Common myeloid progenitor, CD34-positive (primary cell): ENCODE results near the gene TMEM129.

ENCODE experiments used
- CTCF ChIA-PET: fragments of 350-600 bp; sonication (Branson Sonifier 250); formaldehyde crosslinking; loops from one replicate; lab custom pipeline; 2021; ENCODE audit warnings: antibody characterized with exemption; lab: Charles Lee
- POLR2A ChIA-PET: fragments of 350-600 bp; sonication (Branson Sonifier 250); formaldehyde crosslinking; loops from one replicate; lab custom pipeline; 2021; ENCODE audit warnings: antibody characterized with exemption; lab: Charles Lee
- DNase-seq, 3 donors: peaks; one replicate each; pipeline versions ENCODE4 v3.0.0 to v3.0.0-alpha.2; 2013
- H3K27ac ChIP-seq, 2 experiments: 1 replicate in 1 of 2; 2 replicates in 1 of 2; pipeline ENCODE4 v1.7.0; 2013; ENCODE audit warnings: inconsistent platforms in 2 of 2, low read length in 2 of 2, mild to moderate bottlenecking in 2 of 2, low read depth in 1 of 2, moderate library complexity in 1 of 2; ENCODE audit not compliant: severe bottlenecking in 2 of 2, insufficient read depth in 1 of 2, poor library complexity in 1 of 2
- H3K27me3 ChIP-seq, 5 experiments: replicated peaks in 2 of 5; 1 replicate in 3 of 5; 2 replicates in 2 of 5; pipeline versions ENCODE4 v1.6.1 to v1.7.0; 2013; ENCODE audit warnings: low read length in 4 of 5, mild to moderate bottlenecking in 2 of 5, moderate library complexity in 2 of 5, inconsistent platforms in 1 of 5; ENCODE audit not compliant: insufficient read depth in 5 of 5, control insufficient read depth in 4 of 5
- H3K36me3 ChIP-seq, 4 experiments: 1 replicate in 2 of 4; 2 replicates in 2 of 4; pipeline versions ENCODE4 v1.6.1 to v1.7.0; 2013; ENCODE audit warnings: low read length in 3 of 4, control low read depth in 1 of 4, mild to moderate bottlenecking in 1 of 4; ENCODE audit not compliant: control insufficient read depth in 4 of 4, insufficient read depth in 4 of 4
- H3K4me1 ChIP-seq, 4 experiments: 1 replicate in 3 of 4; 2 replicates in 1 of 4; pipeline versions ENCODE4 v1.6.1 to v1.7.1; 2013; ENCODE audit warnings: low read length in 3 of 4, mild to moderate bottlenecking in 3 of 4, control low read depth in 1 of 4, inconsistent platforms in 1 of 4, moderate library complexity in 1 of 4; ENCODE audit not compliant: control insufficient read depth in 4 of 4, insufficient read depth in 4 of 4; ENCODE audit errors: control extremely low read depth in 1 of 4
- H3K4me3 ChIP-seq, 7 experiments: 1 replicate in 4 of 7; 2 replicates in 3 of 7; pipeline versions ENCODE4 v1.5.1 to v1.7.0; 2013; ENCODE audit warnings: mild to moderate bottlenecking in 7 of 7, low read length in 6 of 7, moderate library complexity in 6 of 7, inconsistent platforms in 2 of 7, low read depth in 2 of 7, control low read depth in 1 of 7; ENCODE audit not compliant: insufficient read depth in 4 of 7, control insufficient read depth in 1 of 7; ENCODE audit errors: extremely low read depth in 1 of 7
- H3K9me3 ChIP-seq, 5 experiments: 1 replicate in 4 of 5; 2 replicates in 1 of 5; pipeline versions ENCODE4 v1.6.1 to v1.7.1; 2013; ENCODE audit warnings: low read length in 4 of 5, mild to moderate bottlenecking in 2 of 5, inconsistent platforms in 1 of 5, low read depth in 1 of 5, moderate library complexity in 1 of 5; ENCODE audit not compliant: control insufficient read depth in 4 of 5, insufficient read depth in 2 of 5; ENCODE audit errors: control extremely low read depth in 1 of 5
- WGBS: methylation state at CpG from one replicate; pipeline ENCODE4 v1.1.5; 2013; ENCODE audit not compliant: insufficient coverage; 5-methylcytosine and 5-hydroxymethylcytosine counted together

TMEM129 gene

DNA sequence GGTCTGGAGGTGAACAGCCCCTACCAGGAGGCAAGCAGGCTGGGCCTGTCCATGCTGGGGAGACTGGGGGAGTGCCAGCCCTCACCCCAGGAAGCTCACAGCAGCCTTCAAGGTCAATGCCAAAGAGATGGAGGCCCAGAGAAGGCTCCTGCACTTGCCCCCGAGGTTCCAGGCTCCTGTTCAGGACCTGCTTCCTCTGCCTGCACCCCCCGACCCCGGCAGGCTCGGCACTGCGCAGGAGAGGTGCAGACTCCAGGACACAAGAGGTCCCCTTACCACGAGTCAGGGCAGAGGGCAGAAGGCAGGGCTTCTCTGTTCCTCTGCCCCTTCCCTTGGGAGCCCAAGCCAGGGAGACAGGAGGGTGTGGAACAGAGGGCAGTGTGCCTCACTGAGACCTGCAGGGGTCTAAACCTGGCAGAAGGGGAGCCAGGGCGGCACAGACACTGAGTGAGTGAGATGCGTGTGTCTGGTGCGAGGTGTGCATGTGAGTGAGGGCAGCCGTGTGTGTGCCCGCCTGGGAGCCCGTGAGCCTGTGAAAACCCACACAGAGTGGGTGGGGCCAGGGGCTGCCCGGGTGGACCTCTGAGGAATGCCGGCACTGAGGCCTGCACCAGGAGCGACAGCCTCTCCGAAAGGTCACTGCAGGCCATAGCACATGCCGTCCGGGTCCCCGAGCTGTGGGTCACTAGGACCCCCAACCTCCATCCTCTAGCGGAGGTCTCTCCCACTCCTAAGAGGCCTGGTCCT lies 41.3 kb upstream of the TMEM129 start:
- no peak for DNase-seq
- no peaks in the 10 kb centered on the region for H3K36me3 ChIP-seq
- H3K27me3 ChIP-seq: peaks cover 0 to 4% (median 0%) of the 10 kb centered on the region in 5 experiments
- peaks cover 0 to 39% (median 26%) of the 10 kb centered on the region in 4 experiments for H3K4me1 ChIP-seq
- CTCF ChIA-PET: interaction anchor here (1.1 to 3.5 kb wide), 4 partner anchors 16 to 138 kb away, joined by 3 to 23 read pairs (median 7); no protein-coding TSS in a partner anchor
- H3K27ac ChIP-seq: no peak overlapping the region
- WGBS: 85% methylated on average over 13 of the region's 20 CpGs
- POLR2A ChIA-PET: interaction anchor here (0.6 kb wide), 1 partner anchor 22 kb away, joined by 4 read pairs; no protein-coding TSS in a partner anchor
- H3K9me3 ChIP-seq: no peaks in the 10 kb centered on the region
- H3K4me3 ChIP-seq: no peak overlapping the region

DNA sequence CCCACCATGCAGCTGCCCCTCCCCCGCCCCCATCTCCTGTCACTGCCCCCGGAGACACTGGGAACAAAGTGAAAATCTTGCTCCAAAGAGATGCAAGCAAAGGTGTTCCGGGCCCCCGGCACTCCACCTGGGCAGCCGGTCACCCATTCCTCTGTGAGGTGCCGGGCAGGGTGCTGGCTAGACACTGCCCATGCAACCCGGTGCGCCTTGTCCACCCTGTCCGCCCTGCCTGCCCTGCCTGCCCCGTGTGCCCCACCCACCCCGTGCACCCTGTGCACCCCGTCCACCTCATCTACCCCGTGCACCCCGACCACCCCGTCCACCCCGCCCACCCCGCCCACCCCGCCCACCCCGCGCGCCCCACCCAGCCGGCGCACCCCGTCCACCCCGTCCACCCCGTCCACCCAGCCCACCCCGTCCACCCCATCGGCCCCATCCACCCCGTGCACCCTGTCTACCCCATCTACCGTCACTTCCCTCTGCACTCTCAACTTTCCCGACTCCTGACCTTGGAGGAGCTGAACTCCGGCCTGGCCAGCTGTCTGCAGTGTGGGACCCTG lies 40.1 kb upstream of the TMEM129 start:
- no peak overlapping the region for H3K27ac ChIP-seq
- ChIA-PET POLR2A (no interaction called here), CTCF (interaction anchor here (1.1 to 3.7 kb wide), 2 partner anchors 48 to 139 kb away, joined by 3 to 18 read pairs; no protein-coding TSS in a partner anchor)
- H3K4me3 ChIP-seq: no peak overlapping the region
- H3K9me3 ChIP-seq: no peaks in the 10 kb centered on the region
- H3K36me3 ChIP-seq: no peaks in the 10 kb centered on the region
- no peaks in the 10 kb centered on the region for H3K27me3 ChIP-seq
- peaks cover 0 to 40% (median 29%) of the 10 kb centered on the region in 4 experiments for H3K4me1 ChIP-seq
- DNase-seq: no peak
- WGBS: 90% methylated on average over 13 of the region's 32 CpGs

DNA sequence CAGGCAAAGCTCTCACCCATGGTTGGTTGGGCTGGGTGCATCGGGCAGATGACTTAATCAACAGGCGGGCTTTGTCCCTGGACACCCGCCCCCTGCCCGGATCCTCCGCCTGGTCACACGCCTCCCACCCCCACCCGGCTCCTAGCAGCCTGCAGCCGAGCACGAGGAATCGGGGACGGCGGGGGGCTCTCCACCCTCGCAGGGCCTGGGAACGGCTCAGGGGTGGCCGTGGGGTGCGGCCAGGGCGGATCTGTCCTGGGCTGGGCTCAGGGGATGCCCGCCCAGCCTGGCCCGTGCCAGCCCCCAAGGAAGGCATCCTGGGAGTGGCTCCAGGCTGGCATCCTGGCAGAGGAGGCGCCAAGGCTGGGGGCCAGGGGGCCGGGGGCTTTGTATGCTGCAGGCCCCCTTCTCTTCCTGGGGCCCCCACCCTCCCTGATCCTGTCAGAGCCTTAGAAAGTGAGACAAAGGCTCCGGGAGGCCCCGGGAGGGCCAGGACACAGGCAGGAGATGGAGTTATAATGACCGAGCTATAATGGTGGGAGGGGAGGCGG lies 39.5 kb upstream of the TMEM129 start:
- Histone ChIP-seq H3K4me3 (no peak overlapping the region), H3K27ac (no peak overlapping the region), H3K9me3 (no peaks in the 10 kb centered on the region), H3K27me3 (no peaks in the 10 kb centered on the region), H3K4me1 (peaks cover 0 to 42% (median 34%) of the 10 kb centered on the region in 4 experiments), H3K36me3 (no peaks in the 10 kb centered on the region)
- 70% methylated on average over 6 of the region's 25 CpGs for WGBS
- ChIA-PET POLR2A (no interaction called here), CTCF (interaction anchor here (1.0 to 3.7 kb wide), 7 partner anchors 9 to 139 kb away, joined by 3 to 18 read pairs (median 5); no protein-coding TSS in a partner anchor)
- DNase-seq: no peak

DNA sequence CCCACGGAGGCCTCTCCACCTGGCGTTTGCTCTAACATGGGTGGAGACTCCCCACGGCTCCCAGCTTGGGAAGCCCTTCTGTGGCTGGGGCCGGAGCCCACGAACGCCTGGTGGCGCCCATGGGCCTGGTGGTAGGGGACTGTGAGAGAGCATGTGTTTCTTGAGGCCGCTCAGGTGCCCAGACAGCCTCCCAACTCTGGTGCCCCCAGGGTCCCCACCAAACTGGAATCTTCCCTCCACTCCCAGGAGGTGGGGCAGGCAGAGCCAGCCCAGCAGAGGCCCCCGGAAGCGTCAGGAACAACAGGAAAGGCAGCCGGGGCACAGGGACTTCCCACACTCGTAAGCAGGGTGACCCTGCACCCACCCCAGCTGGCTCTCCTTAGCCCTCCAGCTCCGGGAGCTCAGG lies 38.7 kb upstream of the TMEM129 start:
- ChIA-PET POLR2A (interaction anchor here (0.5 kb wide), 1 partner anchor 124 kb away, joined by 4 read pairs; no protein-coding TSS in a partner anchor), CTCF (interaction anchor here (1.0 to 3.7 kb wide), 10 partner anchors 8 to 147 kb away, joined by 3 to 18 read pairs (median 5); no protein-coding TSS in a partner anchor)
- no peak overlapping the region for H3K4me3 ChIP-seq
- no peaks in the 10 kb centered on the region for H3K27me3 ChIP-seq
- H3K27ac ChIP-seq: no peak overlapping the region
- H3K9me3 ChIP-seq: no peaks in the 10 kb centered on the region
- H3K36me3 ChIP-seq: no peaks in the 10 kb centered on the region
- DNase-seq: peak in 1 of 3 donors; percentile 37
- H3K4me1 ChIP-seq: peaks cover 0 to 49% (median 41%) of the 10 kb centered on the region in 4 experiments
- WGBS: 54% methylated on average over 11 of the region's 13 CpGs

DNA sequence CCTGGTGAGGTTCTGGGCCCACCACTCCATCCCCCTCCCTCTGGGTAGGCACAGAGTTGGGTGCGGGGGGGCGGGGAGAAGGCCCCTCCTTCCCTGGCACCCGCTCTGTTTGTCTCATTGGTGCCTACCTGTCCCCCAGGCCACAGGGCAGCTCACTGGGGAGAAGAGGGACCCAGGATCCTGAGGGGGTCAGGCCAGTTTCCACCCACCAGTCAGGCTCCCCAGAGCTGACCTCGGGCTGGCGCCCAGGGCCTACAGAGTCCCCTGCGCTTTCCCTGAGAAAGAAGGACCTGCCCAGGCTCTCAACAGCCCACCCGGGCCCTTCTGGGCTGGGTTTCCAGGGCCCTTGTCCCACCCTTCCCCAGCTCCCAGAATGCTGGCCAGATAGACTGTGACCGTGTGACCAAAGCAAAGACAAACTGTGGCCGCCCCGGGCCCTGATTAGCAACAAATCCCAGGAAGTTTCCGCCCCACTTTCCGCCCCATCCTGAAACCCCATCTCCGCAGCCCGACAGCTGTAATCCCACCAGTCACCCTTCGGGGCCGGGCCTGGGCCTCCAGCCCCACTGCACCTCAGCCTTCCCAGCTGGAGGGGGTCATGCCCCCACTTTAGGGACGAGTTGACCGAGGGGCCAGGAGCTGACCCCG lies 38.2 kb upstream of the TMEM129 start:
- Histone ChIP-seq H3K4me1 (peaks cover 0 to 51% (median 44%) of the 10 kb centered on the region in 4 experiments), H3K36me3 (no peaks in the 10 kb centered on the region), H3K27ac (no peak overlapping the region), H3K9me3 (no peaks in the 10 kb centered on the region), H3K4me3 (no peak overlapping the region), H3K27me3 (no peaks in the 10 kb centered on the region)
- ChIA-PET POLR2A (no interaction called here), CTCF (interaction anchor here (1.0 to 3.7 kb wide), 12 partner anchors 8 to 148 kb away, joined by 3 to 18 read pairs (median 4); no protein-coding TSS in a partner anchor)
- 90% methylated on average over 14 of the region's 19 CpGs for WGBS
- no peak for DNase-seq

DNA sequence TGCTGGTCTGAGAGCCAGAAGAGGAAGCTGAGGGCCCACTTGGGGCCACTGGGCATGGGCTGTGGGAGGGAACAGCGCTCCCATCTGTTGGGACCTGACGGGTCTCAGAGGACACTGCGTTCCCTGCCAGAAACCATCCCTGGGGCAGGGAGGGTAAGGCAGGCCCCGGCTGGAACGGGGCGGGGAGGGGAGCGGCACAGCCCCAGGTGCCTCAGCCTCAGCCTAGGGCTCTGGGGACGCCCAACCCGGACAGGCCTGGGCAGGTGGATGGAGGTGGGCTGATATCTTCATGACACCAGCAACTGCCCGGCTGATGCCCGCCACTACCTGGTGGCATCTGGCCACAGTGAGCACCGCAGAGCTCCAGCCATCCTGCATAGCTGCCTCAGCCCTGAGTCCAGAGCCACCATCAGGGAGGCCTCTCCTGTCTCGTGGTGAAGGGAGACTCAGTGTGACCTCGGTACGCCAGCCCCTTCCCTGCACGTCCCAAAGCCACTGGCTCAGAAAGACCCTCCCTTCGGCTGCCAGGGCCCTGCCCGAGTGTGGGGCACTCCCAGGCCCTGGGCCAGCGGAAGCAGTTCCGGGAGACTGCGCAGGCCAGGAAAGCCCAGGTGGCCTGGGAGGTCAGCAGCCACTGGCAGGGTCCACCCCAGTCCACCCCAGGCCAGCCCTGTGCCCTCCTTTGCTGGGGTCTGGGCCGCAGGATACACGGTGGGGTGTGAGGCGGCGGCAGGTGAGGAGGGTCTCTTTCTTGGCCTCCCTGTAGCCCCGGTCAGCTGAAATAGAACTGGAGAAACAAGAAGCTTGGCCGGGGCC lies 37.4 kb upstream of the TMEM129 start:
- Histone ChIP-seq H3K27me3 (no peaks in the 10 kb centered on the region), H3K4me3 (no peak overlapping the region), H3K36me3 (no peaks in the 10 kb centered on the region), H3K27ac (no peak overlapping the region), H3K4me1 (peaks cover 0 to 53% (median 44%) of the 10 kb centered on the region in 4 experiments), H3K9me3 (no peaks in the 10 kb centered on the region)
- CTCF ChIA-PET: interaction anchor here (0.6 to 3.7 kb wide), 10 partner anchors 10 to 149 kb away, joined by 3 to 18 read pairs (median 4); no protein-coding TSS in a partner anchor
- no peak for DNase-seq
- POLR2A ChIA-PET: no interaction called here
- 90% methylated on average over 18 of the region's 27 CpGs for WGBS
